NOMO-1 treated with DMSO at 0.1 percent for 48 hours (cell line): Measurements from ENCODE around the gene ADCYAP1.

ENCODE experiments used
- DNase-seq: peaks from one replicate; lab custom pipeline; 2025; ENCODE audit not compliant: unreplicated experiment; lab: John Stamatoyannopoulos, UW

The ADCYAP1 gene

DNA sequence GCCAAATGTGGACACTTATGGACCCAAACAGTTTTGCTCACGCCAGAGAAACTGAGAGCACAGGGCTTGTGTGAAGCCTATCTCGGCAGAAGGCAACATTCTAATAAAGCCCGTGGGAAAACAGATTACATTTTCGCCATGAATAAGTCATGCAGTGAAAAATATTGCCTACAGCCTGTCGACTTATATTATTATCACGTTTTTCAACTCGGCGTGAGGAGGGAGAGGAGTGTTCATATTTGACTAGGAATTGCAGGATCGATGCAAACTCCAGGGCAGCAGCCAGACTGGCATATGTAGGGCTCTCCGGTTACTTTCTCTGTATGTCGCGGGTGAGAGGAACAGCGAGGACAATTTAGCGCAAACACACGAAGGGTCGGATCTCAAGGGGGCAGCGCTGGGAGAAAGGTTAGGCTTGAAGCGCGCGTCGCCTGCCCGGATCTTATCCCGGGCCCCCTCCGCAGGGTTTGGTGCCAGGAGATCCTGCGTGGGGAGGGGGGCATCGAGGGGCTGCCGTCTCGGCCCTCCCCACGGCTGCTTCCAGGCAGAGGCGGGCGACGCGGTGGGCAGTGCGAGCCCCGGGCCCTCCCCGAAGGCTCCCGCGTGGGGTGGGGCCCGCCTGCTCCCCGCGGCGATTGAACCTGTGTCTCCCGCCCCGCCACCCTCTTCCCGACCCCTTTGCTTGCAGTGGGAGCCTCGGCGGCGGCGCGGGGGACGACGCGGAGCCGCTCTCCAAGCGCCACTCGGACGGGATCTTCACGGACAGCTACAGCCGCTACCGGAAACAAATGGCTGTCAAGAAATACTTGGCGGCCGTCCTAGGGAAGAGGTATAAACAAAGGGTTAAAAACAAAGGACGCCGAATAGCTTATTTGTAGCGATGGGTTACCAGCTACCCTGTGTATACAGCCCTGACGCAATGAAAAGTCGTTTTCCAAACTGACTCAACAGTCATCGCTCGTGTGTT lies 4.4 kb downstream of the ADCYAP1 start:
- no peak for DNase-seq

DNA sequence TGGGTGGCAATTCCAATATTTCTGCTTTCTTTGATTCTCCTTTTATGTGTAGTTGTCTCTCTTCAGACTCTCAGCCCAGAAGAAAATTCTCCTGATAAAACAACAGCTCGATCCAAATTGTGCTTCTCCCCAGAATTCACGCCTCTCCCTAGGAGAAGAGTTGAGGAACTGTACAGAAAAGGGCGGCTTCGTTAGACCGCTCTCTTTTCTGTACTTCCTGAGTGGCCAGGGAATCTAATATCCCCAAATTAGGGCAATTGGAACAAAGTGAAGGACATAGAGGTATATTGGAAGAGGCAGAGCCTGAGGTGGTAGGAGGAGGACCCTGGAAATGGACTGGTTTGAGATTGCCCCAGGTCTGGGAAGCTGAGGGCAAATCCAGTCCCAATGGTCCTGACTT lies 5.6 kb downstream of the ADCYAP1 start:
- no peak for DNase-seq

DNA sequence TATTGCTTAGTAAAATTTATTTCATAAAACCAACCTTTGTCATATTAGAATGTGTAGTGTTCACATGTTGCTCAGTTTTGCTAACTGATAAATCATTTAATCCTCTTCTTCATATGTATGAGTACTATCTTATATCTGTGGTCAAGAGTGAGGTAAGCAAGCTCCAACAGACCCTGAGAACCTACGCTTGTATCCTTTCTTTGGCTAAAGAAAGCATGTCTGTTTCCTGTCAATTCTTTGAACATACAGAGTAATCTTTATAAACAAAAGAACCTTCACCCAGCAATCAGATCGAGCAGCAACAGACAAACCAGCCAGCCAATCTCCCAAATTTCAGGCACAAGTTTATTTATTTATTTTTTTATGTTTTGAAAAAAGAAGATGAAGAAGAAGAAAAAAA lies 6.4 kb downstream of the ADCYAP1 start:
- DNase-seq = no peak

DNA sequence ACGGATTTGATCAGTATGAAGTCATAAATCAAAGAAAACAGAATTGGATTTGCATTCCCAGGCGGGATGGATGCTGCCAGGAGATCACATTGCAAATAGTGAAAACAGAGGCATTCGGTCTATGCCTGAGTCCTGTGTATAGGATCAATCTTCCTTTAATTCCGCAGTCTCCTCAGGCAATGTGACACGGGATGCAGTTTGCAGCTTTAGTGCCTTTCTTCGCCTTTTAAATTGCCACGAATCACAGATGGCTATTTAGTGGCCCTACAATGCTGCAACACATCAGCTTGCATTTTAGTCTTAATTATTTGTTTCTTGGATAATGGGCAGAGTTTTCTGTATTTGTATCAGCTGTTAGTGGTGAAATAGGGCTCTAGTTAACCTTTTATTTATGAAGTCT lies 6.8 kb downstream of the ADCYAP1 start:
- no peak for DNase-seq

DNA sequence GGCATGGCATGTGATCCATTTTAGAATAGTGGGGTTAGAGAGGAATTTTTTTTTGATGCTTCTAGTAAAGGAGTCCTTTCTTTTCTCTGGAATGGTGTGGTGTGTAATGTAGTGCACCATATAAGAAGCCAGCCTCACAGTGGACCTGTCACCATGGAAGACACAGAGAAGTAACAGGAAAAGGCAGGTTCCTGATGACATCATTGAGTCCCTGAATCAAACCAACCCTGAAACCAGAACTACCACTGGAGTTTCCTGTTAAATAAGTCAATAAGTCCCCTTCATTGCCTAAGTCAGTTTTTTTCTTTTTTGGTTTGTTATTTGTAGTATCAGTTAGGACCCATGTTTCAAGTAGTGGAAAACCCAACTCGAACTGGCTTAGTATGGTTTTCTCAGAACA lies 11.9 kb downstream of the ADCYAP1 start:
- DNase-seq = no peak

DNA sequence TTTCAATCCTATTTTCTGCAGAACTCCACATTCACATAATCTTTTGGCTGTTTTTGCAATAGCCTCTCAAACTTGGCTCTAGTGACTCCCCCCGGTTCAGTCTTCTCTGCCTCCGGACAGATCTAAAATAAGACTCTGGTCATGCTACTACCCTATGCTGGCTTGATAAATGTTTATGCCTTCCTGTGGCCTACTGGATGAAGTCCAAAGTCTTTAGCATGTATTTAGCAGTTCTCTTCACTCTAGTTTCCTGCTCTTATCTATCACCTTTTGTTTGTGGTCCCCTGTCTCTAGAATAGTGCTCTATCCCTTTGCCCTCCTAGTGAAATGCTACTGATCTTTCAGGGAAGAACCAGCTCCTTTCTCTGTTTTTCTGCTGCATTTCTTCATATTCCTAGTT lies 14.4 kb downstream of the ADCYAP1 start:
- no peak for DNase-seq

DNA sequence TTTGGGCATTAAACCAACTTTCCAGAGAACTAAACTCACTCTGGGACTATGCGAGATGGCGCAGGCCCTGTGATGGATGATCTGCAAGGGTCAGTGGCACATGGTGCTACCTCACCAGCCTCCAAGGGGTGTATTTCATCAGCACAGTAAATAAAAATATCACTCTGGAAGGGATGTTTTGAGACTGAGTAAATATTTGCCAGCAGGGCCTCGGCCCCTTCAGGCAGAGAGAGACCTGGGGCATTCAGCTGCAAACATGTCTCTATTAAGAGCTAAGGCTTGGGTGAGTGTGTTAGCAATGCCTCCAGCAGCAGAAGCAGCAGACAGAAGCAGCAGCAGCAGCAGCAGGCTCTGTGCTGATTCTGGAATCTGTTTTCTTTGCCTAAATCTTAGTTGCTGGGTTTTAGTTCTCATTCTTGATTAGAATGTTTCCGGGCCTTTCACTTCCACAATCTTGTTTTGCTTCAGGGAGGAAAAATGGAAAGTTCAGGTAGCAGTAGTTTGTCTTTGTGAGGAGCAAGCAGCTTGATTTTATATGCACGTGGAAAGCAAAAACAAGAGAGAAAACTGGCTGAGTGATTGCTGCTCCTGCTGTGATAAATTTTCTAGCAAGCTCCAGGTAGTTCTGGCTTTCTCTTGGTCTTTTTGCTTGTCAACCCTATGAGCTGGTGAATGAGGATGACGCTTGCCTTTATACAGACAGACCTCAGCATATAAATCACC lies 18.6 kb downstream of the ADCYAP1 start:
- DNase-seq = no peak

DNA sequence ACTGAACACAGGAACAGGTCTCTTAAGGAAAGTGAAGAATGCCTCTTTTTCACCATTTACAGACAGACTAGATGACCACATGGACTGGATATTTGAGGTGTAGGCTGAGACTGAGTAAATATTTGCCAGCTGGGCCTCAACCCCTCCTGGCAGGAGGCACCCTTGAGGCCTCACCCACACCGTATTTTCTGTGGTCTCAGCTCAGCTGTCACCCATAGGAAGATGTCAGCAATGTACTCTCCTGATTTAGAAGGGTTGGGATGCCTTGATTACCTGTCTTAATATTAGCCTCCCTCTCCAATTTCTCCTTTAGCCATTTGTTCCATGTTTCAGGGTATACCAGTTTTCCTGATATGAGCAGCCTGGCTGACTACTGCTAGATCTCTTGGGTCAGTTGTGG lies 20.3 kb downstream of the ADCYAP1 start:
- no peak for DNase-seq

DNA sequence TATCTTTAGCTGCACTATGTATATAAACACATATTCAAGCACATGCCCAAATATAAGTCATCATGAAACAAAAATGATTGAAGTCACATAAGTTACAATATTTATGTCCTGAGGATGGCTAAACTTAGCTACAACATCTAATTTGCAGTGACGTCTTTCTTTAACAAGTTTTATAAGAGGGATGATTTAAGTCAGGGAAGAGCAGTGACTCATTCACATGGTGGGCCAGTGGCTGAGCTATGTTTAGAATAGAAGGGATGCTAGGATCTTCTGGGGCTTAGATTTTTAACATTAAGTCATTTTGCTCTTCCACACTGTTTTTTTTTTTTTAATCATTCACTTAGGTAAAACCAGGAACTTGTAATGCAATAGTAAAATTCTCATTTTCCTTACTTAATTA lies 22.3 kb downstream of the ADCYAP1 start:
- no peak for DNase-seq

DNA sequence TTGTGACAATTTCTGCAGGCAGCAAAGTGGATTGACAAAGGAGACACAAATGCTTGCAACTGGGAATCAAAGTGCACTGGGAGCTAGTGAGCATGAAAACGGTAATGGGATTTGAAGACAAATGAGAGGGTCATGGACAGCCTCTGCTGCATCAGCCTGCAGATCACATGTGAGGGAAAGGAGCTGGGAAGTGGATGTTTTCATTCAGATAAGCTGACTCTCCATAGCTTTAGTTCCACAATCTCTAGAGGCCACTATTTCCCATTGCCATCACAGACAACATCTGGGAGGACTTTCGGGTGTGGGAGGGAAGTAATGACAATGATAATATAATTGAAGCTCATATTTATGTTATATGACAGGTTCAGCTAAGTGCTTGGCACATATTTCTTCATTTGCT lies 28.4 kb downstream of the ADCYAP1 start:
- no peak for DNase-seq

DNA sequence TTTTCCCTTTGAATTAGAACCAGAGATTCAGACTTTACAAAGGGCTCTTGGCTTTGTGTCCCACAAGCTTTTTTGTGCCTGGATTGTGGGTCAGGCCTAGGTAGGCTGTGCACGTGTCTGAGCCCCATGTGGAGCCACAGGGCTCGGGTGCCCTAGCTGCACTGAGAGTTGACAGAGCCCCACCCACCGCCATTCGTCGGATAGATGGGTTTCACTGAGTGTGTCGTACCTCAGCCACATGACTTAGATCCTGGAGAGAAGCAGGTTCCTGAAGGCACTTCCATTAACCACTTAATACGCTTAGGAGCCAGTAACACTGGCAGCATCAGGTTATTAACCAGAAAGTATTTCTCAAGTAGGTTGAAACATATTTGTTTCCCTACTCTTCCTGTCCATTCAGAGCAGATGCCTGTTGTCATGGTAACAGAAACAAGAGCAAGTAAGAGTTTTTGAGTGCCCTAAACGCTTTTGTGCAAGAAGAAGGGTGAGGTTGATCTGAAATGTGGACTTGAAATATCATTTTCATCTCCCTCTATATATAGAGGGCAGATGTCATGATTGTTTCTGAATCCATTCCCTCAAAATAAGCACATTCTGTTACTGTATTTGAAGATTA lies 30.0 kb downstream of the ADCYAP1 start:
- DNase-seq = no peak

DNA sequence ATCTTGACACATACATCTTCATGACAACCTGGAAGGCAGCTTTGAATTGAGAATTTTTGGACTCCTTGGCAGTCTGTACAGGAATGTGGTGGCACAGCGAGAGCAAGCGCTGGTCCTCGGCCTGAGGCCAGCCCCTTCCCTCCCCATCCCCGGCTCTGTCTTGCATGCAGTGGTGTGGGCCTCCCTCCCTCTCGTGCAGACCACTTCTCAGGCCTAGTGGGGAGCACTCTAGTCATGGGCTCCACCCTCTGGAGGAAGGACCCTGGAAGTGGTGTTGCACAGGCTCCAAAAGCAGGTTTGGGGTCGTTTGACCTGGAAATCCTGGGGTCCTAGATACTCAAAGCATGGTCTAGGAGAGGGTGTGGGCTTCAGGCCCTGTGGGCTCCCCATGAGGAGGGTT lies 32.3 kb downstream of the ADCYAP1 start:
- DNase-seq = no peak

DNA sequence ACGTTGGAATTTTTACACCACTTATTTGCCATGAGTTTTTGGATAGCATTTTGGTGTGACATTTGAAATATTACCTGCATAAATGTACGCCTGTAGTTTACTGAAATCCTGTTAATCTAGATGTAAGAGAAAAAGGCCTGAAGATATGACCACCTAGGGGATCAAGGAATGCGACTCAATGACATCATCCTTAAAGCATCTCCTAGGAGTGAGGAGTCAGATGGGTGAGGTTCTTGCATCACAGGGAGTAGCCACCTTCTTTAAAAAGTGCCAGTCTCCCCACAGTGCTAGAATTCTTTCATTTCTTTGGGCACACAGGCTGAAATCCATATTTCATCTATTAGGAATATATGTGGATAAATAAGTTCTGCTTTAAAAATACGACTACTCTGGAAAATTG lies 34.5 kb downstream of the ADCYAP1 start:
- DNase-seq = no peak

DNA sequence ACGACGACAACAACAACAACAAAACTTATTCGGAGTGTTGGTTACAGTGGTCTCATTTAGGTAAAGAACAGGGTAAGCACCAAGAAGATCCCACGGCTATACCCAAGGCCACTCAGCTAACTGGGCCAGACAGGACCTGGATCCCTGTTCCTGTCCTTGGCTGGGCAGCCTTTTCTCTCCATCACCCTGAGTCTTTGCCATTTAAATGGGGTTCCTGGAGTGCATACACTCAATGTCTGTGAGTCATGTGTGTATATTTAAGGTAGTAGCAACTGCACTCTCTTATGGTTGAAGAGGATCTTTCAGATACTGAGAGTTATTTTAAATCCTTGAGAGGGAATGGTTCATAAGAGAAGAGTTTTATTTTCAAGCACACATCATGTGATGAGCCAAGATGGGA lies 35.3 kb downstream of the ADCYAP1 start:
- no peak for DNase-seq

DNA sequence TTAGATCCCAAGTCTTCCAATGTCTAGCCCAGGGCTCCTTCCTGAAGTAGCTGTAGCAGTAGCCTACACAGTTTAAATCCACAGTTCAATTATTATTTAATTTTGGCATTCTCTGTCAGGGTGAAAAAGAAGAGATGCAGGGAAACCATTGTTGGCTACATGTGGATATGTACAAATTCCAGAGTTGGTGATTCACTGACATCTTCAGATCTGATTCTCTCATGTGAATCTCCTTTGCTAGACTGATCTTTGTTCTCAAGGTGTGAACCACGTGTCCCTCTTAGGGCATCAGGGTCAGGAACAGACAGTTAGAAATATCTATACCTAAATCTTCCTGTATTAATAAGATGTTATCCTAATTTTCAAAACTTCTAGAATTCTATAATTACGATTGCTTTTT lies 36.7 kb downstream of the ADCYAP1 start:
- DNase-seq = no peak

DNA sequence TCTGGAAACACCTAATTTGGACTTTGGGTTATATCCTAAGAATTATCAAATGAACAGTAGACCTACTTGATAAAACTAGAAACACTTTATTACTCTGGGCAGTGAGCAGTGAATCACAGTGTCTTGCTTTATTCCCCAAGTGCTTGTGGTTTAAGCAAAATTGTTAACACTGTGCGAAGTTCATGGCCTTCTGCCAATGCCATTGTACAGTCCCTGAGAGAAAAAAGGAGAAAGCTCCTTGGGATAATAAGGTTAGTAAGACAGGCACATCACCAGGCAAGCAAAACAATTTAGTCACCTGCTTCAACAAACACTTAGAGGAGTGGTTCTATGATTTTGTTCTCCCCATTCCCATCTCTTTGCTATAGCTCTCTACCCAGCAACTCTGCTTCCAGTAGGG lies 39.8 kb downstream of the ADCYAP1 start:
- no peak for DNase-seq

DNA sequence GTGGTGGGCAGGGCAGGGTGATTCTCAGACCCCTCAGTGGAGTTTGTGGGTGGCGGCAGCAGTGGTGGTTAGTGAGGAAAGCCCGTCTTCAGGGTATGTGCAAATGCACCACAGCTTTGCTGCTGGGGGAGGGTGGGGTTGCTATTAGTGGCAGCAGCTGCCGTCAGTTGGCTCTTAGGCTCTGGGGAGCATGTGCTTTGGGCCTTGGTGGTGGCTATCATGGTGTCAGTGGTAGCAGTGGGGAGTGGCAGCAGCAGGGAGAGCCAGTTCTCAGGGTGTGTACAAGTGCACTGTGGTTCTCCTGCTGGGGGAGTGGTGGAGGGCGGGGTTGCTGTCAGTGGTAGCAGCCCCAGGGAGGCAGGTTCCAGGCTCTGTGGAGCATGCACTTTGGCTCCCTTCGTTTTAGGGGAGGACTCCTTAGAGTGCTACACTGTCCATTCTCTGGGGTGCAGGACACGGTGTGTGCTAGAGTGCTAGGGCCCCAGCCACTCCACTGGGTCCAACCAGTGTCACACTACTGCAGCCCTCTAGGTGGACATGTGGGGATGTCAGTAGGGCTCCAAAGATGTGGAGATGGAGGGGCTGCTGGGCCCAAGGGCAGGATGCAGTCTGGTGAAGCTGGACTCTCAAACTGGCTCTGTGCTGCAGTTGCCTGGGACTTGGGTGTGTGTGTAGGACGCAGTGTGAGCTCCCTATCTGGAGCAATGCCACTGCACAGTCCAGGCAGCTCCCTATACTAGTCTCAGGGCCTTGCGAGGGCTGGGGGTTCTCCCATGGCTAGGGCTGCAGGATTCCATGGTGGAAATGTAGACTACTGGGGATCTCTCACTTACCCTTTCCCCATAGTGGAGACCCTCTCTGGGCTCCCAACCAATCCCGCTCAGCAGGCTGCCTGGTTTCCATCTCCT lies 45.3 kb downstream of the ADCYAP1 start:
- DNase-seq = no peak

DNA sequence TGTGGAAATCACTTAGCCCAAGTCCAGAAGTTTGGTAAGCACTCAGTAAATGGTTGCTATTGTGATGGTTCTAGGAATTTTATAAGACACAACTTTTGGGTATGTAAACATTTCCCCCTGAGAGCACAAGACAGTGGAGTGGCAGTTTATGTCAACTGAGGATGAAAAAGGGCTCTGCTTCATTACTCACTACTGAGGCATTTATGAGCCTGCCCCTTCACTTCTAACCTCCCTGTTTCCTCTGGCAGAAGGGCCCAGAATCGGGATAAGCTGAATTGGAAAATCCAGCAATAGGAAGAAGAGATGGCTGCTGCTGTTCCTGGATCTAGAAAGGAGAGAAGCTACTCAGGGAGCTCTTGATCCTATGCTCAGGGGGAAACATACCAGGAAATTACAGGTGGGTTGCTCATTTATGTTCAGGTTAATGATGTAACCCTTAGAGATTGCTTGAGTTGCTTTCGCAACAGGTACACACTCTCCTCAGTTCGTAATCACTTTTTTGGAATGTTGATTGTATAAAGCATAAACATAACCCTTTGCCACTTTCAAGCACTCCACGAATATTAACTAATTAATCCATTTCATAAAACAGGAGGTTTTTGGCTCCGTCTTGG lies 46.3 kb downstream of the ADCYAP1 start:
- no peak for DNase-seq

DNA sequence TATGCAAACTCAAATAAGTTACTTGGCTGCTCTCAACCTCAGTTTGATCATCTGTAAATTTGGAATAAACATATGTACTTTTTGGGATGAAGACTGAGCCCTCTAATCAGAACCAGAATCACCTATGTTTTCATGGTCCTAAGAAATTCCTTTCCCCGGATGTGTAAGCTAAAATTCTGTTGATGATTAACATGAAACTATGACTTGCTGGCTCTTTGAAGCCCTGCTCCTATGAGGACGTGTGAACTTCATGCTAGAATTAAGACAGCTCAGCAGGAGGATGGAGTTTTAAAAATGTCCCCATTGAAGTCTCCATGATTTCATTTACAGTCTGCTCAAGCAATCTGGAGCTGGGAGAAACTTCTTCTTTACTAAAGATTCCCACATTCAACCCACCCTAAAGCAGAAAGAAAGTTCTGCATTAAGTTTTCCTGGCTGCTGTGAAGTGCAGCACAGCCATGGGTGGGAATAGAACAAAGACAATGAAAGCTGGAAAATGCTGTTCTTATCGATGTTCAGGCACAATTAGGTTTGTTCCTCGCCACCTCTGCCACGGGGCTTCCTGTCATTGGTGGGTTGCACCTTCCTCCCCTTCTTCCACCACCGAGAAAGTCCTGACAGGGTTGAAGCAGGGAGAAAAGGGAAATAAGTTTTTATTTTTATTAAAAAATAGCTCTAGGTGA lies 50.9 kb downstream of the ADCYAP1 start:
- DNase-seq = no peak

DNA sequence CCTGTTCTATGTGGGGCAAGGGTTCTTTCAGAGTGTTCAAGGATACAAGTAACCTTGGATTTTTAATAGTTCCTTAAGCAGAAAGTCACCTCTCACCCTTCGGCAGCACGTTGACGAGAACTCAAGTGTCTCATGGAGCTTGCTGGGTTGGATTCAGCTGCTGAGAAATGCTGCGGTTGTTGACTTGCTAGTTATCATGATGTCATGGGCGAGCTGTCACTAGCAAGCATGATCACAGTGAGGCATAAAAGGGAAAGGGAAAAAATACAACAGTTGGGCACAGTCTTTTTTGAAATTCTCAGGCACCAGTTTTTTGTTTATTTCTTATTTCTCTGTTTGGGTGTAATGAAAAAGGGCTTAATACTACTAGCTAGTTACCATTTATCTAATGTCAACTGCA lies 53.2 kb downstream of the ADCYAP1 start:
- DNase-seq = no peak
